Left lung (tissue), 10 donors: Measurements from ENCODE around the gene BCORL1. TPM values are rescaled to one million over a fixed set of nuclear protein-coding genes. Genes with fewer than 3 reads are reported as not detected.

Experiments used
- ATAC-seq: fragments of 200-7000 bp; cut with Tn5 transposase; one replicate; pipeline ENCODE4 v1.9.1; 2020; ENCODE audit warnings: moderate library complexity
- DNase-seq, 4 donors: peaks; one replicate each; pipeline ENCODE4 v3.0.0-alpha.2; 2013 to 2020
- H3K27ac ChIP-seq, 2 donors: fragments of 200-600 bp; sonication (generic) in 1 of 2; one replicate each; pipeline versions ENCODE4 v1.5.0 to v1.8.0; 2020 to 2021
- H3K27me3 ChIP-seq, 2 donors: fragments of 200-600 bp; sonication (generic) in 1 of 2; one replicate each; pipeline versions ENCODE4 v1.5.0 to v1.8.0; 2020 to 2021
- H3K36me3 ChIP-seq, 2 donors: fragments of 200-600 bp; sonication (generic) in 1 of 2; one replicate each; pipeline versions ENCODE4 v1.5.0 to v1.8.0; 2020 to 2021
- H3K4me1 ChIP-seq, 2 donors: fragments of 200-600 bp; one replicate each; pipeline ENCODE4 v1.8.0; 2021
- H3K4me3 ChIP-seq, 2 donors: fragments of 200-600 bp; sonication (generic) in 1 of 2; one replicate each; pipeline versions ENCODE4 v1.5.0 to v1.8.0; 2020 to 2021; ENCODE audit warnings: mild to moderate bottlenecking in 1 of 2
- H3K9me3 ChIP-seq, 2 donors: fragments of 200-600 bp; sonication (generic) in 1 of 2; one replicate each; pipeline versions ENCODE4 v1.5.0 to v1.8.0; 2020 to 2021
- intact Hi-C, 2 donors: fragments of 100-400 bp; cut with DNase I; formaldehyde crosslinking; loops; one replicate each; pipeline versions ENCODE4 v1.11.2 to v1.14.2; 2022
- polyA plus RNA-seq, 6 donors: library from polyadenylated mRNA; unstranded; fragments of 120-200 nt; gene quantifications; one replicate each; pipeline ENCODE4 v1.2.1, GENCODE V29; 2013; ENCODE audit not compliant: insufficient read length in 6 of 6
- total RNA-seq, 2 donors: library from RNA; stranded (reverse); fragmentation: NEBNext Ultra II Directional; extraction: Animal tissue kit (Norgen Biotek cat#: 25700); gene quantifications; one replicate each; pipeline ENCODE4 v1.2.1, GENCODE V29; 2021
- TF ChIP-seq, protein P1 (sequence below), 2 donors: fragments of 200-600 bp; sonication (generic) in 1 of 2; IDR thresholded peaks; one replicate each; pipeline versions ENCODE4 v1.5.0 to v1.8.0; 2021; ENCODE audit warnings: antibody characterized with exemption in 2 of 2
- donor health status: DM: no; HTN: yes; CAD: no.
- donor health status: DM: no; HTN: no; CAD: no.

BCORL1 gene
- total and polyA plus RNA-seq, 8 donors, result 12.1 to 20.7 (median 18.8) TPM

DNA sequence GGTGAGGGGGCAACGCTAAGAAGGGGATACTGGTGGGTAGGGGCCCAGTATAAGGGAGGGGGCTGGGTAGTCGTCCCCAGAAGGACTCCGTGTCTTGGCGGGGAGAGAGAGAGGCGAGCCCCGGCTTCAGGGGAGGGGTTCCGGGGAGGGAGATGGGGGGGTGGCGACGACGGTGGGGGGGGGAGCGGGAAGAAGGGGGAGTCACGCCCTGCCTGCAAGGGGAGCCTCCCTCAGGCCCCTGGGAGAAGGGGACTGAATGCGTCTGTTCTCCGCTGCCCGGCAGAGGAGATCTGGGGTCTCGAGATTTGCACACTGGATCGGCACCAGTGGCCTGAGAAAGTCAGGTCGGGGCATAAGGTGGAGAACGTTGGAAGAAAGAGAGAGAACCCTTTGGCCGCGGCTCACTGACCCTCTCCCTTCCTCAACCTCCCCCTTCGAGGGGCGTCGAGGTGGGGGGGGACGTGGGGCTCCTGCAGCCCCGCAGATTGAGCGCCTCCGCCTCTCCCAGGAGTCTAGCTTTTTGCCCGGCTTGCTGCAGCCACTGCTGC lies 609 bp upstream of the BCORL1 start:
- intact Hi-C loops, result no loop called here
- Histone ChIP-seq H3K4me1 (no peaks in the 10 kb centered on the region), H3K4me3 (peak overlapping the region in 1 of 2 donors; percentile 40), H3K27me3 (no peaks in the 10 kb centered on the region), H3K27ac (peak overlapping the region in 1 of 2 donors; percentile 68), H3K36me3 (no peaks in the 10 kb centered on the region), H3K9me3 (no peaks in the 10 kb centered on the region)
- DNase-seq, result no peak
- TF ChIP-seq, protein P1, sequence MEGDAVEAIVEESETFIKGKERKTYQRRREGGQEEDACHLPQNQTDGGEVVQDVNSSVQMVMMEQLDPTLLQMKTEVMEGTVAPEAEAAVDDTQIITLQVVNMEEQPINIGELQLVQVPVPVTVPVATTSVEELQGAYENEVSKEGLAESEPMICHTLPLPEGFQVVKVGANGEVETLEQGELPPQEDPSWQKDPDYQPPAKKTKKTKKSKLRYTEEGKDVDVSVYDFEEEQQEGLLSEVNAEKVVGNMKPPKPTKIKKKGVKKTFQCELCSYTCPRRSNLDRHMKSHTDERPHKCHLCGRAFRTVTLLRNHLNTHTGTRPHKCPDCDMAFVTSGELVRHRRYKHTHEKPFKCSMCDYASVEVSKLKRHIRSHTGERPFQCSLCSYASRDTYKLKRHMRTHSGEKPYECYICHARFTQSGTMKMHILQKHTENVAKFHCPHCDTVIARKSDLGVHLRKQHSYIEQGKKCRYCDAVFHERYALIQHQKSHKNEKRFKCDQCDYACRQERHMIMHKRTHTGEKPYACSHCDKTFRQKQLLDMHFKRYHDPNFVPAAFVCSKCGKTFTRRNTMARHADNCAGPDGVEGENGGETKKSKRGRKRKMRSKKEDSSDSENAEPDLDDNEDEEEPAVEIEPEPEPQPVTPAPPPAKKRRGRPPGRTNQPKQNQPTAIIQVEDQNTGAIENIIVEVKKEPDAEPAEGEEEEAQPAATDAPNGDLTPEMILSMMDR (IDR thresholded peaks at IDR 0.05), result no peak
- no peak for ATAC-seq

DNA sequence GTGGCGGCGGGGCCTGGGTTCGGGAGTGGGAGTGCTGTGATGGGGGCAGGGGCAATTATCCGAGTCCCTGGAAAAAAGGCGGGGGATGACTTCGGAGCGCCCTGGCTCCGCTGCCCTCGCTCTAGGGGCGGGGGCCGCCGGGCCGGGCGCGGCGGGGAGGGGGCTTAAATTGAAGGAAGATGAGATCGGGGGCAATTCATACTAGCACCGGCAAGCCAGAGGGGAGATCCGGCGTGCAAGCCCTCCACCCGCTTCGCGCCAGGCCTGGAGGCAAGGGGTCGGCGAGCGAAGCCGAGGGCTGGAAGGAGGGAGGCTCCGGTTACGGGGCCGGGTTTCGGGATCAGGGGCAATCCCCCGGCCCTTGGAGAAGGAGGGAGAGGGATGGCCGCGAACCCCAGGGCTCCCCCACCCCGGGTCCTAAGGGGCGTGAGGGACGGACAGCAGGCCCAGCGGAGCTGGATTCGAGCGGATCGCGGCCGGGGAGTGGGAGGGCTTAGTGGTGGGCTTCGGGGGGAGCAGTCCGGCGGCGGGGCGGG lies 1.2 kb downstream of the BCORL1 start:
- DNase-seq, result peak in 2 of 4 donors; percentile 13 to 75
- no peaks in the 10 kb centered on the region for H3K36me3 ChIP-seq
- intact Hi-C loops, result no loop called here
- ATAC-seq, result no peak
- no peaks in the 10 kb centered on the region for H3K9me3 ChIP-seq
- peak overlapping the region in 1 of 2 donors; percentile 45 for H3K27ac ChIP-seq
- no peaks in the 10 kb centered on the region for H3K27me3 ChIP-seq
- no peak overlapping the region for H3K4me3 ChIP-seq
- H3K4me1 ChIP-seq, result no peaks in the 10 kb centered on the region
- TF ChIP-seq, protein P1 (IDR thresholded peaks at IDR 0.05), result no peak

- H3K36me3 ChIP-seq, result no peaks in the 10 kb centered on the region
- peak overlapping the region in 1 of 2 donors; percentile 36 for H3K4me3 ChIP-seq
- intact Hi-C loops, result no loop called here
- H3K27me3 ChIP-seq, result no peaks in the 10 kb centered on the region
- no peak overlapping the region for H3K27ac ChIP-seq
- ATAC-seq, result peak; percentile 2
- TF ChIP-seq, protein P1 (IDR thresholded peaks at IDR 0.05), result no peak
- peak in 3 of 4 donors; percentile 20 to 85 (median 48) for DNase-seq
- H3K4me1 ChIP-seq, result no peaks in the 10 kb centered on the region
- H3K9me3 ChIP-seq, result no peaks in the 10 kb centered on the region
Measured at GRCh38 chrX:129984111-129984958, 1.9 kb downstream of the BCORL1 start.

GRCh38 chrX:129987871-129988270 lies 5.4 kb downstream of the BCORL1 start:
- Histone ChIP-seq H3K27me3 (no peaks in the 10 kb centered on the region), H3K4me1 (no peaks in the 10 kb centered on the region), H3K9me3 (no peaks in the 10 kb centered on the region), H3K27ac (no peak overlapping the region), H3K4me3 (no peak overlapping the region), H3K36me3 (no peaks in the 10 kb centered on the region)
- TF ChIP-seq, protein P1 (IDR thresholded peaks at IDR 0.05), result no peak
- ATAC-seq (no peak), DNase-seq (peak in 1 of 4 donors; percentile 28)
- intact Hi-C loops, result no loop called here

GRCh38 chrX:129992181-129992580 lies 9.7 kb downstream of the BCORL1 start:
- TF ChIP-seq, protein P1 (IDR thresholded peaks at IDR 0.05), result no peak
- DNase-seq (no peak), ATAC-seq (no peak)
- Histone ChIP-seq H3K36me3 (no peaks in the 10 kb centered on the region), H3K9me3 (no peaks in the 10 kb centered on the region), H3K27ac (no peak overlapping the region), H3K27me3 (no peaks in the 10 kb centered on the region), H3K4me1 (peaks cover 0 to 7% of the 10 kb centered on the region in 2 donors), H3K4me3 (no peak overlapping the region)
- intact Hi-C loops, result no loop called here
